ENCODE measurements around the gene FAM131A. TPM values are rescaled to one million over a fixed set of nuclear protein-coding genes. Genes with fewer than 3 reads are reported as not detected.

The FAM131A gene
- total RNA-seq, 5 donors from 2014 or later (not counting 1 experiment from before 2014, with no cell fraction given): 8.3 to 13.8 (median 11.9) TPM

- Mint-ChIP-seq H3K36me3 (peaks cover 44% of the 10 kb centered on the region), H3K27me3 (no peaks in the 10 kb centered on the region), H3K4me1 (peaks cover 37 to 44% (median 38%) of the 10 kb centered on the region in 3 donors), H3K27ac (peak overlapping the region in 1 of 2 donors; percentile 76), H3K9me3 (no peaks in the 10 kb centered on the region), H3K4me3 (no peak overlapping the region)
- POLR2A ChIA-PET: no interaction called here
- peaks cover 29 to 67% of the 10 kb centered on the region in 2 donors for H3K36me3 ChIP-seq (ENCODE audit: control insufficient read depth in 2 of 2, extremely low read depth in 1 of 2, insufficient read depth in 1 of 2, low read length in 1 of 2)
- 91% methylated on average over 6 of the region's 10 CpGs for WGBS (ENCODE audit: insufficient coverage)
- H3K27me3 ChIP-seq (replicated peaks in 1 of 2; ENCODE audit: control insufficient read depth in 2 of 2, extremely low read depth in 1 of 2, insufficient read depth in 2 of 2, low read length in 1 of 2): no peaks in the 10 kb centered on the region
- CTCF ChIA-PET: no interaction called here
- ATAC-seq (replicated peaks in 1 of 4): no peak
- DNase-seq: no peak
- peaks cover 6 to 25% of the 10 kb centered on the region in 2 experiments for H3K4me1 ChIP-seq (ENCODE audit: control insufficient read depth in 1 of 2, extremely low read depth in 1 of 2, insufficient read depth in 2 of 2, low read length in 2 of 2)
- H3K9me3 ChIP-seq: no peaks in the 10 kb centered on the region
- no peak overlapping the region for H3K27ac ChIP-seq (ENCODE audit: low read length)
- no peak overlapping the region for H3K4me3 ChIP-seq (ENCODE audit: control insufficient read depth in 1 of 2, extremely low read depth in 1 of 2, low read length in 1 of 2)
Measured at GRCh38 chr3:184332370-184333090, 4.9 kb upstream of the FAM131A start.

GRCh38 chr3:184333190-184333589 lies 4.2 kb upstream of the FAM131A start:
- POLR2A ChIA-PET: no interaction called here
- peaks cover 38% of the 10 kb centered on the region for H3K36me3 Mint-ChIP-seq
- ATAC-seq (replicated peaks in 1 of 4): no peak

DNA sequence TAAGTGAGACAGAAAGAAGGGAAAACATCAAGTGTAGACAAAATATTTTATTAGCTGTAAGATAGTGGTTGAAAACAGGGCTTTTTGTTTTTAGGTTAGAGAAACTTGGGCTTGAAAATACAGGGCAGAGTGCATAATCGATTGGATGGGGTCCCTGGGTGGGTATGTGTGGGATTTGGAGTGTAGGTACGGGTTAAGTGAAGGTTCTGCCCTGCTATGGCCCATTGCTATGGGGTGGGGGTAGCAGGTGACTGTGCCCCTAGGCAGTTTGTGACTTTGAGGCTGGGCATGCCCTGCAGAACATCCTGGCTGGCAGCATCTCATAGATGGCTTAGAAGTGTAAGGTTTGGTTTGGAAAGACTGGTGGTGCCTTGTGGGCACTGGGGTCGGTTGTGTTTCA lies 3.7 kb upstream of the FAM131A start:
- ChIA-PET CTCF (interaction anchor here in 1 of 2 donors (0.6 kb wide), 1 partner anchor 78 kb away, joined by 4 read pairs; no protein-coding TSS in a partner anchor), POLR2A (no interaction called here)
- Histone ChIP-seq H3K4me1 (ENCODE audit: control insufficient read depth in 1 of 2, extremely low read depth in 1 of 2, insufficient read depth in 2 of 2, low read length in 2 of 2) (peaks cover 6 to 33% of the 10 kb centered on the region in 2 experiments), H3K27me3 (replicated peaks in 1 of 2; ENCODE audit: control insufficient read depth in 2 of 2, extremely low read depth in 1 of 2, insufficient read depth in 2 of 2, low read length in 1 of 2) (peaks cover 0 to 6% of the 10 kb centered on the region in 2 experiments), H3K4me3 (ENCODE audit: control insufficient read depth in 1 of 2, extremely low read depth in 1 of 2, low read length in 1 of 2) (no peak overlapping the region), H3K36me3 (ENCODE audit: control insufficient read depth in 2 of 2, extremely low read depth in 1 of 2, insufficient read depth in 1 of 2, low read length in 1 of 2) (peaks cover 18 to 57% of the 10 kb centered on the region in 2 donors), H3K9me3 (no peaks in the 10 kb centered on the region), H3K27ac (ENCODE audit: low read length) (peak overlapping the region; percentile 98)
- no peak for DNase-seq
- no peaks in the 10 kb centered on the region for H3K27me3 Mint-ChIP-seq
- no peaks in the 10 kb centered on the region for H3K9me3 Mint-ChIP-seq
- H3K36me3 Mint-ChIP-seq: peaks cover 35% of the 10 kb centered on the region
- WGBS (ENCODE audit: insufficient coverage): 88% methylated on average over 2 of the region's 3 CpGs
- peak overlapping the region; percentile 44 to 76 for H3K27ac Mint-ChIP-seq
- peaks cover 44 to 53% (median 45%) of the 10 kb centered on the region in 3 donors for H3K4me1 Mint-ChIP-seq
- peak overlapping the region in 1 of 3 donors; percentile 12 for H3K4me3 Mint-ChIP-seq
- ATAC-seq (replicated peaks in 1 of 4): no peak

More at GRCh38 chr3:184333190-184333589, 4.2 kb upstream of the FAM131A start:
- Histone ChIP-seq H3K4me1 (ENCODE audit: control insufficient read depth in 1 of 2, extremely low read depth in 1 of 2, insufficient read depth in 2 of 2, low read length in 2 of 2) (peaks cover 6 to 30% of the 10 kb centered on the region in 2 experiments), H3K9me3 (no peaks in the 10 kb centered on the region), H3K36me3 (ENCODE audit: control insufficient read depth in 2 of 2, extremely low read depth in 1 of 2, insufficient read depth in 1 of 2, low read length in 1 of 2) (peaks cover 23 to 62% of the 10 kb centered on the region in 2 donors), H3K4me3 (ENCODE audit: control insufficient read depth in 1 of 2, extremely low read depth in 1 of 2, low read length in 1 of 2) (no peak overlapping the region), H3K27me3 (replicated peaks in 1 of 2; ENCODE audit: control insufficient read depth in 2 of 2, extremely low read depth in 1 of 2, insufficient read depth in 2 of 2, low read length in 1 of 2) (peaks cover 0 to 4% of the 10 kb centered on the region in 2 experiments), H3K27ac (ENCODE audit: low read length) (peak overlapping the region; percentile 6)
- Mint-ChIP-seq H3K4me1 (peaks cover 43 to 51% (median 44%) of the 10 kb centered on the region in 3 donors), H3K4me3 (no peak overlapping the region), H3K27me3 (no peaks in the 10 kb centered on the region), H3K27ac (peak overlapping the region; percentile 44 to 76), H3K9me3 (no peaks in the 10 kb centered on the region)
- CTCF ChIA-PET: no interaction called here
- 97% methylated on average over 6 of the region's 6 CpGs for WGBS (ENCODE audit: insufficient coverage)
- no peak for DNase-seq

GRCh38 chr3:184334470-184335158 lies 2.8 kb upstream of the FAM131A start:
- 88% methylated on average over 12 of the region's 15 CpGs for WGBS (ENCODE audit: insufficient coverage)
- H3K9me3 Mint-ChIP-seq: no peaks in the 10 kb centered on the region
- CTCF ChIA-PET: no interaction called here

DNA sequence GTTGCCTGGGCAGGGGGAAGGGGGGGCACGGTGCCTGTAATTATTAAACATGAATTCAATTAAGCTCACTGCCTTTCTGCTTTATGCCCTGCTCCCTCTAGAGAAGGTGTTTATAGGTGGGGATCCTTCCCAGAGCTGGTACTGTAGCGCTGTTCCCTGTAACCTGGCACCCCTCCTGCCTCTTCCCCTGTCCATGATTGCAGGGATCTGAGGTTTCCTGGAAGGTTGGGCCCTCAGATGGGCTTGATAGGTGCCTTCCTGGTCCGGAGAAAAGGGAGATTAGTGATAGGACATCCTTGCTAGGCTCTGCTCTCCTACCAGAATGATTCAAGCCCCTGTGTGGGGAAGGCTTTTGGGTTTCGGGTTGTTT lies 2.1 kb upstream of the FAM131A start:
- no peaks in the 10 kb centered on the region for H3K9me3 ChIP-seq
- Mint-ChIP-seq H3K4me1 (peaks cover 46 to 53% (median 47%) of the 10 kb centered on the region in 3 donors), H3K27ac (peak overlapping the region; percentile 86 to 89), H3K27me3 (no peaks in the 10 kb centered on the region), H3K4me3 (peak overlapping the region; percentile 80 to 88 (median 87)), H3K36me3 (peaks cover 24% of the 10 kb centered on the region), H3K9me3 (no peaks in the 10 kb centered on the region)
- no peak for DNase-seq
- ChIA-PET POLR2A (no interaction called here), CTCF (no interaction called here)
- peak in 1 of 4 experiments; percentile 13 for ATAC-seq (replicated peaks in 1 of 4)
- peaks cover 14 to 47% of the 10 kb centered on the region in 2 donors for H3K36me3 ChIP-seq (ENCODE audit: control insufficient read depth in 2 of 2, extremely low read depth in 1 of 2, insufficient read depth in 1 of 2, low read length in 1 of 2)
- peak overlapping the region; percentile 98 for H3K27ac ChIP-seq (ENCODE audit: low read length)
- WGBS (ENCODE audit: insufficient coverage): 39% methylated on average over 2 of the region's 4 CpGs
- H3K27me3 ChIP-seq (replicated peaks in 1 of 2; ENCODE audit: control insufficient read depth in 2 of 2, extremely low read depth in 1 of 2, insufficient read depth in 2 of 2, low read length in 1 of 2): peaks cover 0 to 8% of the 10 kb centered on the region in 2 experiments
- H3K4me1 ChIP-seq (ENCODE audit: control insufficient read depth in 1 of 2, extremely low read depth in 1 of 2, insufficient read depth in 2 of 2, low read length in 2 of 2): peaks cover 6 to 36% of the 10 kb centered on the region in 2 experiments
- peak overlapping the region; percentile 28 to 61 for H3K4me3 ChIP-seq (ENCODE audit: control insufficient read depth in 1 of 2, extremely low read depth in 1 of 2, low read length in 1 of 2)

More at GRCh38 chr3:184334470-184335158, 2.8 kb upstream of the FAM131A start:
- peak overlapping the region; percentile 98 for H3K27ac ChIP-seq (ENCODE audit: low read length)
- peaks cover 6 to 36% of the 10 kb centered on the region in 2 experiments for H3K4me1 ChIP-seq (ENCODE audit: control insufficient read depth in 1 of 2, extremely low read depth in 1 of 2, insufficient read depth in 2 of 2, low read length in 2 of 2)
- peaks cover 14 to 50% of the 10 kb centered on the region in 2 donors for H3K36me3 ChIP-seq (ENCODE audit: control insufficient read depth in 2 of 2, extremely low read depth in 1 of 2, insufficient read depth in 1 of 2, low read length in 1 of 2)
- no peak overlapping the region for H3K4me3 ChIP-seq (ENCODE audit: control insufficient read depth in 1 of 2, extremely low read depth in 1 of 2, low read length in 1 of 2)
- Mint-ChIP-seq H3K4me1 (peaks cover 46 to 53% (median 47%) of the 10 kb centered on the region in 3 donors), H3K4me3 (peak overlapping the region; percentile 17 to 87 (median 49)), H3K27me3 (no peaks in the 10 kb centered on the region), H3K27ac (peak overlapping the region; percentile 44 to 76), H3K36me3 (peaks cover 27% of the 10 kb centered on the region)
- POLR2A ChIA-PET: no interaction called here
- peak in 3 of 4 experiments; percentile 43 to 52 (median 44) for ATAC-seq (replicated peaks in 1 of 4)
- peak in 9 of 35 experiments; percentile 12 to 45 (median 24) for DNase-seq
- H3K9me3 ChIP-seq: no peaks in the 10 kb centered on the region
- H3K27me3 ChIP-seq (replicated peaks in 1 of 2; ENCODE audit: control insufficient read depth in 2 of 2, extremely low read depth in 1 of 2, insufficient read depth in 2 of 2, low read length in 1 of 2): peaks cover 0 to 8% of the 10 kb centered on the region in 2 experiments

Measured in T-cell (primary cell).